Endothelial cell of umbilical vein (primary cell): Measurements from ENCODE around the gene FBN2. TPM values are rescaled to one million over a fixed set of nuclear protein-coding genes. Genes with fewer than 3 reads are reported as not detected.

ENCODE experiments used
- BruUV-seq: library from RNA; stranded (reverse); fragments of 400-500 nt; replicated peaks from 2 replicates; lab custom pipeline; 2021; lab: Mats Ljungman, UMichigan
- CTCF ChIA-PET: fragments of 300-600, 350-600 bp; sonication (Branson Sonifier 250); formaldehyde crosslinking; loops from one replicate; lab custom pipeline; 2021; ENCODE audit warnings: antibody characterized with exemption, inconsistent platforms; lab: Charles Lee
- POLR2A ChIA-PET: fragments of 300-600, 350-600 bp; sonication (Branson Sonifier 250); formaldehyde crosslinking; loops from one replicate; lab custom pipeline; 2021; ENCODE audit warnings: antibody characterized with exemption, inconsistent platforms; lab: Charles Lee
- DNase-seq: peaks from one replicate; pipeline ENCODE4 v3.0.0-alpha.2; 2011; ENCODE audit warnings: low read depth, low spot score
- FAIRE-seq: peaks from 2 replicates; lab custom pipeline; 2011; peaks lifted over from hg19 to GRCh38; lab: Jason Lieb, UNC
- H2AFZ ChIP-seq: 2 replicates; pipeline ENCODE4 v1.6.0; 2012; ENCODE audit warnings: low read depth, low read length, control low read depth, inconsistent platforms
- H3K27ac ChIP-seq: 2 replicates; pipeline ENCODE4 v1.5.1; 2011; ENCODE audit warnings: low read depth, mild to moderate bottlenecking, control low read depth, low read length, moderate library complexity; ENCODE audit not compliant: insufficient read depth
- H3K27me3 ChIP-seq, 2 experiments: 2 replicates each; pipeline versions ENCODE4 v1.6.0 to v1.6.1; 2011; ENCODE audit warnings: low read length in 2 of 2, mixed read lengths in 1 of 2; ENCODE audit not compliant: control insufficient read depth in 2 of 2, insufficient read depth in 2 of 2
- H3K36me3 ChIP-seq, 2 experiments: 2 replicates in 1 of 2; 3 replicates in 1 of 2; pipeline ENCODE4 v1.5.1; 2011; ENCODE audit warnings: low read length in 2 of 2, mild to moderate bottlenecking in 1 of 2, moderate library complexity in 1 of 2; ENCODE audit not compliant: control insufficient read depth in 2 of 2, insufficient read depth in 2 of 2; ENCODE audit errors: extremely low read depth in 1 of 2
- H3K4me1 ChIP-seq: 3 replicates; pipeline ENCODE4 v1.5.1; 2011; ENCODE audit warnings: mild to moderate bottlenecking, low read length; ENCODE audit not compliant: control insufficient read depth, insufficient read depth; ENCODE audit errors: extremely low read depth
- H3K4me2 ChIP-seq: 2 replicates; pipeline ENCODE4 v1.6.1; 2011; ENCODE audit warnings: low read length, control low read depth, mixed read lengths; ENCODE audit not compliant: insufficient read depth
- H3K4me3 ChIP-seq, 3 experiments: fragments of 200-600 bp in 1 of 3; sonication (generic), shearing (Covaris generic) in 1 of 3; replicated peaks in 1 of 3; 2 replicates each; pipeline ENCODE4 v1.5.1; 2011 to 2016; ENCODE audit warnings: control low read depth in 3 of 3, low read length in 3 of 3, mild to moderate bottlenecking in 2 of 3, inconsistent platforms in 1 of 3, low read depth in 1 of 3, moderate library complexity in 1 of 3; ENCODE audit not compliant: insufficient read depth in 1 of 3
- H3K79me2 ChIP-seq: 2 replicates; pipeline ENCODE4 v1.6.0; 2012; ENCODE audit warnings: low read length, inconsistent platforms; ENCODE audit not compliant: control insufficient read depth, insufficient read depth
- H3K9ac ChIP-seq: replicated peaks from 2 replicates; pipeline ENCODE3; 2011; ENCODE audit warnings: low read length, control low read depth; ENCODE audit not compliant: insufficient read depth; ENCODE audit errors: extremely low read depth
- H3K9me1 ChIP-seq: replicated peaks from 3 replicates; pipeline ENCODE4 v1.6.0; 2011; ENCODE audit warnings: mild to moderate bottlenecking, low read length; ENCODE audit not compliant: control insufficient read depth, insufficient read depth; ENCODE audit errors: extremely low read depth
- H3K9me3 ChIP-seq: replicated peaks from 2 replicates; pipeline ENCODE4 v1.5.1; 2012; ENCODE audit warnings: low read length, inconsistent platforms; ENCODE audit not compliant: control insufficient read depth, insufficient read depth
- H4K20me1 ChIP-seq: replicated peaks from 2 replicates; pipeline ENCODE3; 2011; ENCODE audit warnings: mild to moderate bottlenecking, low read length; ENCODE audit not compliant: control insufficient read depth, insufficient read depth; ENCODE audit errors: extremely low read depth
- EZH2 ChIP-seq: IDR thresholded peaks from 2 replicates; pipeline ENCODE4 v1.6.1; 2012; ENCODE audit warnings: borderline replicate concordance, low read depth, mild to moderate bottlenecking, moderate library complexity, low read length, inconsistent platforms; ENCODE audit not compliant: severe bottlenecking
- FOS ChIP-seq: IDR thresholded peaks from 2 replicates; pipeline ENCODE4 v1.6.1; 2011; ENCODE audit warnings: mild to moderate bottlenecking, low read length, moderate library complexity, borderline replicate concordance; ENCODE audit not compliant: insufficient read depth
- GATA2 ChIP-seq: IDR thresholded peaks from 2 replicates; pipeline ENCODE4 v1.7.0; 2011; ENCODE audit warnings: low read depth, mild to moderate bottlenecking, moderate library complexity, mixed read lengths, low read length; ENCODE audit not compliant: insufficient read length, insufficient read depth
- JUN ChIP-seq: IDR thresholded peaks from 2 replicates; pipeline ENCODE4 v1.6.1; 2011; ENCODE audit warnings: borderline replicate concordance, low read depth; ENCODE audit not compliant: insufficient read length, insufficient read depth
- MYC ChIP-seq: IDR thresholded peaks from one replicate; pipeline ENCODE4 v1.6.1; 2011; ENCODE audit warnings: mild to moderate bottlenecking, low read depth, low read length
- POLR2A ChIP-seq: IDR thresholded peaks from 2 replicates; pipeline ENCODE4 v1.6.1; 2012; ENCODE audit warnings: low read depth, mild to moderate bottlenecking, control low read depth, low read length
- POLR2AphosphoS5 ChIP-seq: IDR thresholded peaks from 2 replicates; pipeline ENCODE4 v1.6.1; 2012; ENCODE audit warnings: low read depth, mild to moderate bottlenecking, control low read depth, low read length, moderate library complexity; ENCODE audit not compliant: insufficient read depth
- dilution Hi-C: fragments of 300-500 bp; cut with MboI; formaldehyde crosslinking; loops from one replicate; pipeline ENCODE4 v1.15.0; 2019; ENCODE audit warnings: low sequenced_read_pairs; ENCODE audit not compliant: extremely low pct_ligation_motif_present
- intact Hi-C: fragments of 100-400 bp; cut with micrococcal nuclease; formaldehyde crosslinking; loops from one replicate; pipeline ENCODE4 v1.10.0; 2022
- polyA plus RNA-seq, 4 experiments: library from polyadenylated mRNA; depleted of rRNA in 3 of 4; stranded (reverse) in 3 of 4; unstranded in 1 of 4; fragments of >200 nt; gene quantifications; 2 replicates each; pipeline versions ENCODE4 v1.2.1 to v1.2.3, GENCODE V29; 2011 to 2012; ENCODE audit warnings: missing spikeins in 1 of 4
- total RNA-seq: library from RNA; stranded (reverse); gene quantifications from 2 replicates; pipeline ENCODE4 v1.2.3, GENCODE V29; 2021
- TF ChIP-seq, protein P1 (sequence below), 2 donors: IDR thresholded peaks; 1 replicate in 1 of 2; 2 replicates in 1 of 2; pipeline ENCODE4 v1.5.1; 2011; ENCODE audit warnings: low read length in 2 of 2, mild to moderate bottlenecking in 2 of 2, moderate library complexity in 2 of 2, control low read depth in 1 of 2, inconsistent platforms in 1 of 2, low read depth in 1 of 2; ENCODE audit not compliant: insufficient read depth in 1 of 2; ENCODE audit errors: extremely low read depth in 1 of 2
- TF ChIP-seq, protein P2 (sequence below): IDR thresholded peaks from 2 replicates; pipeline ENCODE4 v1.6.1; 2011; ENCODE audit not compliant: insufficient read depth, insufficient read length

FBN2 gene
- total and polyA plus RNA-seq, 2 donors (not counting 3 experiments of a cell fraction or from before 2014, with no cell fraction given) = 21.8 to 57.4 TPM

GRCh38 chr5:128498844-128499455 lies 39.1 kb downstream of the FBN2 start:
- intact Hi-C loops (loop anchor here (1.0 to 5.0 kb wide), 7 partner anchors 176 to 935 kb away; no protein-coding TSS in a partner anchor), dilution Hi-C loops (no loop called here)
- no peaks in the 10 kb centered on the region for H3K36me3 ChIP-seq
- no peak overlapping the region for H2AFZ ChIP-seq
- no peak for FAIRE-seq
- H3K9me3 ChIP-seq = no peaks in the 10 kb centered on the region
- peak; percentile 60 for DNase-seq
- no peaks in the 10 kb centered on the region for H3K9me1 ChIP-seq
- H3K4me2 ChIP-seq = no peak overlapping the region
- H3K4me3 ChIP-seq = no peak overlapping the region
- H3K27ac ChIP-seq = no peak overlapping the region
- no TSS peak for BruUV-seq
- no peak overlapping the region for H3K9ac ChIP-seq
- H4K20me1 ChIP-seq = no peaks in the 10 kb centered on the region
- no peaks in the 10 kb centered on the region for H3K27me3 ChIP-seq
- no peaks in the 10 kb centered on the region for H3K4me1 ChIP-seq
- H3K79me2 ChIP-seq = no peaks in the 10 kb centered on the region
- ChIA-PET POLR2A (interaction anchor here (0.6 kb wide), 1 partner anchor 183 kb away, joined by 3 read pairs; no protein-coding TSS in a partner anchor), CTCF (interaction anchor here (0.6 to 2.7 kb wide), 39 partner anchors 9 to 962 kb away, joined by 3 to 34 read pairs (median 4); no protein-coding TSS in a partner anchor)
- no peak for TF ChIP-seq EZH2
- TF ChIP-seq, protein P1, sequence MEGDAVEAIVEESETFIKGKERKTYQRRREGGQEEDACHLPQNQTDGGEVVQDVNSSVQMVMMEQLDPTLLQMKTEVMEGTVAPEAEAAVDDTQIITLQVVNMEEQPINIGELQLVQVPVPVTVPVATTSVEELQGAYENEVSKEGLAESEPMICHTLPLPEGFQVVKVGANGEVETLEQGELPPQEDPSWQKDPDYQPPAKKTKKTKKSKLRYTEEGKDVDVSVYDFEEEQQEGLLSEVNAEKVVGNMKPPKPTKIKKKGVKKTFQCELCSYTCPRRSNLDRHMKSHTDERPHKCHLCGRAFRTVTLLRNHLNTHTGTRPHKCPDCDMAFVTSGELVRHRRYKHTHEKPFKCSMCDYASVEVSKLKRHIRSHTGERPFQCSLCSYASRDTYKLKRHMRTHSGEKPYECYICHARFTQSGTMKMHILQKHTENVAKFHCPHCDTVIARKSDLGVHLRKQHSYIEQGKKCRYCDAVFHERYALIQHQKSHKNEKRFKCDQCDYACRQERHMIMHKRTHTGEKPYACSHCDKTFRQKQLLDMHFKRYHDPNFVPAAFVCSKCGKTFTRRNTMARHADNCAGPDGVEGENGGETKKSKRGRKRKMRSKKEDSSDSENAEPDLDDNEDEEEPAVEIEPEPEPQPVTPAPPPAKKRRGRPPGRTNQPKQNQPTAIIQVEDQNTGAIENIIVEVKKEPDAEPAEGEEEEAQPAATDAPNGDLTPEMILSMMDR (IDR thresholded peaks at IDR 0.05; ENCODE audit: extremely low read depth in 1 of 2, insufficient read depth in 1 of 2, low read depth in 1 of 2, low read length in 2 of 2) = peak in 1 of 2 donors; percentile 15

DNA sequence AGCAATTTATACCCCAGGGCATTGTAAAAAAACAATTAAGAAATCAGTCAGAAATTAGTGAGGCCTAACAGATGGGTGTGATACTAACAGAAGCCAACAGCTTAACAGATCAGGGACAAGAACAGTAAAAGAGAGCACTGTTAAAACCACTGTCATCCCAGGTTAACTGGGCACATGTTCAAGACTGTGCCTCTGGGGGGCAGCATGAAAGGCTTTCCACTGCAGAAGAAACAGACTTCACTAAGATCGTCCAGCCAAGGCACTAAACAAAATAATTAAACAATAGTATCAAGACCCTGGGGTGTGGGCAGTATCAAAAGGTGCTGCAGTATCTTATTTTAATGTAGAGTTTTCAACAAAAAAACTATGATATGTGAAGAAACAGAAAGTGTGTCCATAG lies 43.5 kb downstream of the FBN2 start:
- POLR2A ChIA-PET = no interaction called here
- CTCF ChIA-PET = no interaction called here
- Histone ChIP-seq H3K27ac (no peak overlapping the region), H2AFZ (no peak overlapping the region), H3K79me2 (no peaks in the 10 kb centered on the region), H3K9ac (no peak overlapping the region), H4K20me1 (no peaks in the 10 kb centered on the region), H3K4me1 (peaks cover 7% of the 10 kb centered on the region), H3K4me2 (no peak overlapping the region), H3K27me3 (no peaks in the 10 kb centered on the region), H3K4me3 (no peak overlapping the region), H3K9me1 (no peaks in the 10 kb centered on the region), H3K36me3 (no peaks in the 10 kb centered on the region), H3K9me3 (no peaks in the 10 kb centered on the region)
- no TSS peak for BruUV-seq
- intact Hi-C loops = no loop called here
- DNase-seq (no peak), FAIRE-seq (no peak)
- dilution Hi-C loops = no loop called here
- no peak for TF ChIP-seq POLR2AphosphoS5
- TF ChIP-seq, protein P2, sequence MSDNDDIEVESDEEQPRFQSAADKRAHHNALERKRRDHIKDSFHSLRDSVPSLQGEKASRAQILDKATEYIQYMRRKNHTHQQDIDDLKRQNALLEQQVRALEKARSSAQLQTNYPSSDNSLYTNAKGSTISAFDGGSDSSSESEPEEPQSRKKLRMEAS = no peak
- no peak for TF ChIP-seq JUN
- no peak for TF ChIP-seq EZH2
- no peak for TF ChIP-seq POLR2A
- no peak for TF ChIP-seq MYC
- TF ChIP-seq, protein P1 (IDR thresholded peaks at IDR 0.05; ENCODE audit: extremely low read depth in 1 of 2, insufficient read depth in 1 of 2, low read depth in 1 of 2, low read length in 2 of 2) = no peak
- TF ChIP-seq GATA2 = no peak
- TF ChIP-seq FOS = no peak
